Activated gamma-delta T cell (primary cell): ENCODE measurements around the gene VAMP2.

ENCODE experiments used
- DNase-seq: peaks from one replicate; lab custom pipeline; 2025; lab: John Stamatoyannopoulos, UW
- total RNA-seq, 2 donors: gene quantifications; one replicate each; lab custom pipeline; 2026; lab: John Stamatoyannopoulos, UW

The VAMP2 gene
- 23.7 to 26.1 reads per million in 2 donors for total RNA-seq

DNA sequence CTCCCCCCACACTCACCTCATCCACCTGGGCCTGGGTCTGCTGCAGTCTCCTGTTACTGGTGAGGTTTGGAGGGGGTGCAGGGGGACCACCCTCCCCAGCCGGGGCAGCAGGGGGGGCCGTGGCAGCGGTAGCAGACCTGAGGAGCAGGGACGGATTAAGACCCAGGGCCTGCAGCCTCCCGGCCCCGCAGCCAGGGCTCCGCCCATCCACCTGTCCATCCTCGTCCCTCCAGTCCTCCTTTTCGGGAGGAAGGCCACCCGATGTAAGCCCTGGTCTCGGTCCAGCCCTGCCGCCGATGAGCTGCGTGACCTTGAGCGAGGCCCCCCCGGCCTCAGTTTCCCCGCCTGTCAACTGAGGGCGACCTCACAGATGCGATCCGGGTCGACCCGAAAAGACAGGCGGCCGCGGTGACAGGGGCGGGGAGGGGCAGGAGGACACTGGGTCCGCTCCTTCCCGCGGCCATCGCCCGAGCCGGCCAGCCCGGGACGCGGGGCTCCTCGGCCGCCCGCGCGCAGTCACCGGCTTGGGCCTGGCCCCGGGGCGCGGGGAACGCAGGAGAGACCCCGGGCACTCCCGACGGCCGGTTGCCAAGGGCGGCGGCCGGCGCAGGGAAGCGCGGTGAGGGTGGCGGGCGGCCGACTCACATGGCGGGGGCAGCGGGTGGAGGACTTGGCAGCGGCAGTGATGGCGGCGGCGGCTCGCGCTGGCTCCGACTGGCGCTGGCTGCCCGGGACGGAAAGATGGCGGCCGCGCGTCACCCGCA is at the start of gene VAMP2:
Gene VAMP2 (minus strand): TSS at position 716 of the 764 bp plus-strand sequence. CDS start 69 bp downstream, at position 647.
- DNase-seq, result peak; percentile 83

DNA sequence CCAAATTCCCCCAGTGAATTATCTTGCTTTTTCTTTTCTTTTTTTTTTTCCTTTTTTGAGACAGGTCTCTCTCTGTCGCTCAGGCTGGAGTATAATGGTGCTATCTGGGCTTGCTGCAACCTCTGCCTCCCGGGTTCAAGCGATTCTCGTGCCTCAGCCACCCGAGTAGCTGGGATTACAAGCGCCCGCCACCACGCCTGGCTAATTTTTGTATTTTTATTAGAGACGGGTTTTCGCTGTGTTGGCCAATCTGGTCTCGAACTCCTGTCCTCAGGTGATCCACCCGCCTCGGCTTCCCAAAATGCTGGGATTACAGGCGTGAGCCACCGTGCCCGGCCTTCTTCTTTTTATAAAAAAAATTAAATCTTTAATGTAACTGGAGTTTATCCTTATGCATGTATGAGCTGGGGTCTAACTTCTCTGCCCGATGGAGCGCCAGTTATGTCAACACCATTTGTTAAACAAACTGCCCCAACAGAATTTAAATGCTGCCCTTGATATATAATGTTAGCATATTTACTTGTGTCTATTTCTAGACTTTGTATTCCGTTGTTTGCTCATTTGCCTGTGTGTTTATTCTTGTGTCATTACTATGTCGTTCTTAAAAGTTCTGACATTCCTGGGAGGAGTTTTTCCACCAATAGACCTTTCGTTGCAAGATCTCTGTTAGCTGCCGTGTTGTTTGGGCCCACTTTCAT is 48.2 kb upstream of the VAMP2 start:
- no peak for DNase-seq

- DNase-seq, result peak; percentile 57
These were observed 47.4 kb upstream of the VAMP2 start, which contains the start of gene AURKB for GRCh38 chr17:8209907-8210760. Gene AURKB, minus strand, starts transcription at chr17:8210575. Its CDS starts 351 bp downstream, at chr17:8210224.

DNA sequence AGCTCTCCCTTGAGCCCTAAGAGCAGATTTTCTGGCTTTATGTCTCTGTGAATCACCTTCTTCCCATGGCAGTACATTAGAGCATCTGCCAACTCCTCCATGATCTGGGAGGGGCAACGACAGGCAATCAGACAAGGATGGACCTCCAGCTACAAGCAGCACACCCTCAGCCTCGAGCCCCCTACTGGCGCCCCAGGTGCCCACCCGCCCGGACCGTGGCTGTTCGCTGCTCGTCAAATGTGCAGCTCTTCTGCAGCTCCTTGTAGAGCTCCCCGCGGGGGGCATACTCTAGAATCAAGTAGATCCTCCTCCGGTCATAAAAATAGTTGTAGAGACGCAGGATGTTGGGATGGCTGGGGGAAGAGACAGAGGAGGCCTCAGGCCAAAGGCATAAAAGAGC is 43.8 kb upstream of the VAMP2 start:
- DNase-seq, result no peak

DNA sequence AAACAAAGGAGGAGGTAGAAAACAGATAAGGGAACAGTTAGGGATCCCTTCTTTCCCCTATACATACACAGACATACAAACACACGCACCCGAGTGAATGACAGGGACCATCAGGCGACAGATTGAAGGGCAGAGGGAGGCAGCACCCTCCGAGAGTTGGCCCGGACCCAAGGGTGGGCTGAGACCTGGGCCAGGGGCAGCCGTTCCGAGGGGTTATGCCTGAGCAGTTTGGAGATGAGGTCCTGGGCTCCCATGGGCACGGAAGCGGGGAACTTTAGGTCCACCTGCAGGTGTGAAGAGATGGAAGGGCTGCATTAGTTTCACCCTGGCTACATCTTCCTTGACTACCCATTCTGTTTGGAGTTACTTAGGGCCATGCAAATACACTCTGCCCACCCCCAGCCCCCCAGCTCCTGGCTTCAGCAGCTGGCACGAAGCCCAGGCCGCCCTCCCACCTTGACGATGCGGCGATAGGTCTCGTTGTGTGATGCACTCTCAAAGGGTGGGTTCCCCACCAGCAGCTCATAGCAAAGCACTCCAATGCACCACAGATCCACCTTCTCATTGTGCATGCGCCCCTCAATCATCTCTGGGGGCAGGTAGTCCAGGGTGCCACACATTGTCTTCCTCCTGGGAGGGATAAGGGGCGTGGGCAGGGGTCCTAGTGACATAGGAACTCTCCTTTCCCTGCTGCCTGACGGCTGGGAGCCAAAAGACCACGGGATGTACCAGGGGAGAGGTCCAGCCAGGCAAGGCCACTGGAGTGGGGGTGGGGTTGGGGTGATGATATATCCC is 42.2 kb upstream of the VAMP2 start:
- no peak for DNase-seq

DNA sequence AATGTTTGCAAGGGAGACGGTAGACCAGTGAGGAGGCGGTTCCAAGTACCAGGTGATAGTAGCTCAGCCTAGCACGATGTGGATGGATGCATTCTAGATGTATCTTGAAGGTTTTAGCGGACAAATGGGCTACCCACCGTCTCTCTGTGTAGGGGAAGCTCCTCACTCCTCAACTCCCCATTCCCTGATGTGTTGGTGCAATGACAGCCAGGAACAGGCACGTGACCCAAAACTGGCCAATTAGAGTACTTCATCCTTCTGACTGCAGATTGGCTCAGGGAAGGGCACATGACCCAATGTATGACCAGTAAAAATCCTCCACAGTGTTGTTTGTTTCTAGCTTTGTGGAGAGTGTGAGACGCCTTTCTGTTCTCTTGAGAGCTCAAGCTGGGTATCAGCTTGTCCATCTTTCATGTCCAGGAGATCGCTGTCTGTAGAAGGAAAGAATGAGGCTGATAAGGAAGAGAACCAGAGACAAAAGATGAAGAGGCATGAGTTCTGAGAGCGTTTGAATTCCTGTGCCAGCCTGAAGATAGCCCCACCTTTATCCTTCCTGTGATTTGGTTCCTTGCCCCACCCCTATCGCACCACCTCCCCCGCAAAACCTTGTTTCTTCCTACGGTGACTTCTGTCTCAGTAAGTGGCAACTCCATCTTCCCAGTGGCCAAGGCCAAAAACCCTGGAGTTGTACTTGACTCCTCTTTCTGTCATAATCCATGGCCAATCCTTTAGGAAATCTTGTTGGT is 29.5 kb upstream of the VAMP2 start:
- no peak for DNase-seq

DNA sequence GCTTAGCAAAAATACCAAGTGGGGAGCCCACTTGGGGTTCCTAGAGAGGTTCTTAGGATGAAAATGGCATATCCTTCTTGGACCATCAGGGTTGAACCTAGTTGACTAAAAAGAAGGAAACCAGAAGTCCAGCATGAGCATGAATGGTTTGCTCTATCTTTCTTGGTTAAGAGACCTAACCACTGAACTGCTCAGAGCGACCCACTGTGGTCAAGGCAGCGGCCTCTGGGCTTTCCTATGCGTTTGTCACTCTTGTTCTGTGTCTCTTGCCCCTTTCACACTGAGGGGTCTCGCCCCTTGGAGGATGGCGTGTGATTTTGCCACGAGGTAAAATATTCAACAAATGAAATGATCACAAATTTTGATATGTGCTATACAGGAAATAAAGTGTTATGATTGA is 27.8 kb upstream of the VAMP2 start:
- no peak for DNase-seq

DNA sequence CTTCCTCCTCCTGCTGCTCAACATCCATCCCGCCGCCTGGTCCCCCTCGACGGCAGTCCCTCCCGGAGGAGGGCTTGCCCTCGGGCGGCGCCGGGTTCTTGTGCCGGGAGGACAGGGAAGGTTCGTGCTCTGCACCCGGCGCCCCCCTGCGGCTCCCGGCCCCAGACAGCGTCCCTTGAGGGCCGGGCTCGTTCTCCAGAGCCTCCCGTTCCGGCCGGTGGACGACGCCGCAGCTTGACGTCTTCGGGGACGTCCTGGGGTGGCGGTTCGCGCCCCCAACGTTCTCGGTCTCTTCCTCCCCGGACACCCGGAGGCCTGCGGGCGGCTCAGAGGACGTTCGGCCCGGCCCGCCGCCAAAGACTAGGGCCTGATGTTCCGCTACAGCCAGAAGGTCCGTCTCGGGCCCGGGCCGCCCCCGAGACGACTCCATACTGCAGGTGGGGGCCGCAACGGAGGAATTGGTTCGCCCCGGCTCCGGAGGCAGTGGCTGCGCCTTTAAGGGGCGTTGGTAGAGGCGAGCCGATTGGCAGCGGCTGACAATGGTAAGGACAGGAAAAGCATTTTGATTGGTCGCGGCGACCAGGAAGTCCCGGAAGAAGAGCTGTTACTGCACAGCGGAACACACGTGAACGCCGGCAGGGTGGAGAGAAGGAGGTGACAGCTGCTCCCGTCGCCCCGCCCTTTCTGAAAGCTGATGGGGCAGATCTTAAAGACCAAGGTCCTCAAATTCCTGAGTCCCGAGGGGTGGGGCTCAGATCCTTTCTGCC is 27.1 kb upstream of the VAMP2 start, which contains the start of gene BORCS6:
Gene BORCS6 (minus strand): TSS at position 470 of the 767 bp plus-strand sequence. CDS start 40 bp downstream, at position 430.
- peak; percentile 77 for DNase-seq

- peak; percentile 37 for DNase-seq
These were observed 26.4 kb upstream of the VAMP2 start for GRCh38 chr17:8189041-8189710.

DNA sequence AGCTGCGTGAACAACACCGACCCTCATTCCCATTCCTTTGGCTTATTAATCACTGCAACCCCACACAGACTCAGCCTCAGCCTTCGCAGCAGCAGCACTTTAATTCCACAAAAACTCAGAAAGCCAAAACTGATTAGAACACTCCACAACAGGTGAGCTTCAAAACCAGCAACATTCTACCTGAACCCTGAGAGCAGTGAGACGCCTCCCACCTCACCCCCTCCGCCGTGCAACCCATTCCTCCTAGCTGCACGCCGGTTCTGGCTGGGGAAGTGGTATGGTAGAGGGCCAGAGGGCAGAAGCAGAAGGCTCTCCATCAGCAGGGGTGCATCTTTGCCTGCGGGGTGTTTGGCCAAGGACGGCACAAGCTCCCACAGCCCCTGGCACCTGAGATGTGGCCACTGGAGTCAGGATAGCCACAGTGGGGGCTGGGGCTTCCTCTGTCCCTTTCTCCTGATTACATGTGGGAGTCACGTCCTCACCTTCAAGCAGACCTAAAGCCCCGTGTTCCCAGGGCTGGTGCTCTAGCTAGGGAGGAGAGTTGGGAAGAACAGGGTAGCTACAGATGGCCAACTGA is 25.6 kb upstream of the VAMP2 start:
- no peak for DNase-seq

DNA sequence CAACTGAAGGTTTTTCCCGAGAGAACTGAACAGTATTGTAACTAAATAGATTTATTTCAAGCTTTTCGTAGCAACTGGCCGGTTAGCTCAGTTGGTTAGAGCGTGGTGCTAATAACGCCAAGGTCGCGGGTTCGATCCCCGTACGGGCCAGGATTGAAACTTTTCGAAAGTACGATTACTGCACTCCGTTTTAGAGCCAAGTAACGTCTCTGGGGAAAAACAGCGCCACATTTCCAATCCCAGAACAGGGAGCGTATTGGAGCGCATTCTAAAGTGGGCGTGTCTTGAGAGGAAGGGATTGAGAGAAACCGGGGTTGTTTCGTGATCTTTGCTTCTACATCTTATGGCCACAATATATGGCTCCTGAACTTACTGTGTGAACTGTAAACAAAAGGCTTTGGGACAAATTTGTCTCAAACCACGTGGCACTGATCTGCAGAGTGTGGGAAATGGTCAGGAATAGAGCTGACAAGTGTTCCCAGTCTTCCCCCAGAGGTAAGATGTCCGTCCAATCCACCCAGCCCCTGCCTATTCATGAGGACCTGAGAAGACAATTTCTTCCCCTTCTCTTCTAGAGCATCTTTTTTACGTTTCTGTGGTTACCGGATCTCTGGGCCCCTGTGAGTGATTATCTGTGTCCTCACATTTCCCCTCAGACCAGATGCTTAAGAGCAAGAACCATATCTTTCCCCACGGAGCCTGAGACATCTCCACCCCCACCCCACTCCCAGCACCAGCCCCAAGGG is 24.9 kb upstream of the VAMP2 start:
- peak; percentile 23 for DNase-seq

DNA sequence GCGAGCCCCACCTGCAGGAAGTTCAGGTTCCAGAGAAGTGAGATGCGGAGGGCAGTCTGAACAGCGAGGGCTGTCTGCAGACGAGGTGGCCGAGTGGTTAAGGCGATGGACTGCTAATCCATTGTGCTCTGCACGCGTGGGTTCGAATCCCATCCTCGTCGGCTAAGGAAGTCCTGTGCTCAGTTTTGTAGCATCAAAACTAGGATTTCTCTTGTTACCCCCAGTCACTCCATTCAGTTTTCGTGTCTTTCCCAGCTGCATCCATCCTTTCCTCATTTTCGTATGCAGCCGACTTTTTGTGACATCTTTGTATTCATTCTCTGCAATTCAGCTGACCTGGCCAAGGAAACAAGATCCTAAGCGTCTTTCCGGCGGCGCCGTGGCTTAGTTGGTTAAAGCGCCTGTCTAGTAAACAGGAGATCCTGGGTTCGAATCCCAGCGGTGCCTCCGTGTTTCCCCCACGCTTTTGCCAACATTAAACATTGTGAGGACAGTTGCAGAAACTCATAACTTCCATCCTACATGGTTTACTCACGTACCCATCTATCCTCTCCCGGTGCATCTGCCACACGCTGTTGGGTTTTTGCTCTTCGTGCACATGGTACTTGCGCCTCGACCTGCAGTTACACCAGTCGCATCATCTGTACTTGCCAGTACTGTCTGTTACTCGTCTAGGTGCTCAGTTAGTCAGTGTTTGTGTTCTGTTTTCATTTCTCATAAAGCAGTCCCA is 24.2 kb upstream of the VAMP2 start:
- DNase-seq, result peak; percentile 28

DNA sequence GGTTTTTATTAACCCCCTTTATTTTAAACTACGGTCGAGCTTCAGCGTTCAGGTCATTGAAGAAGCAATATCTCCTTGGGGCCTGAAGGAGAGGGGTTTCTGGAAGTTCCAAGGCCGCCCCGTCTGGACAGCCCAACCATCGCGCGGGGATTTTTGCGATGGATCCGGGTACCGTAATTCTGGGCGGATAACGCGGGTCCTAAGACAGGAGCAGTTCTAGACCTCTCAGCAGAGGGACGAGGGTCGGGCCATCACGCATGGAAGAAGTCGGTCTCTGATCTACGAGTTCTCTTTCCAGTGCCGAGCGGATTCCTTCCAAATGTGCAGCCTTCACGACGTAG is 23.7 kb upstream of the VAMP2 start:
- DNase-seq, result no peak

GRCh38 chr17:8185582-8186445 is 23.1 kb upstream of the VAMP2 start:
- DNase-seq, result peak; percentile 74

GRCh38 chr17:8176998-8177731 is 14.4 kb upstream of the VAMP2 start:
- no peak for DNase-seq
